ENCODE measurements around the gene C19orf85.

Gene C19orf85

GRCh38 chr19:55489711-55490477 lies 25.3 kb upstream of the C19orf85 start:
- no peak for FAIRE-seq

- FAIRE-seq: no peak
Measured at GRCh38 chr19:55488986-55489710, 24.6 kb upstream of the C19orf85 start.

- FAIRE-seq: no peak
Measured at GRCh38 chr19:55487924-55488687, 23.6 kb upstream of the C19orf85 start, which contains the start of gene SSC5D. SSC5D (plus strand) TSS chr19:55488436; CDS start chr19:55488590, 154 bp downstream.

GRCh38 chr19:55486971-55487923 lies 22.7 kb upstream of the C19orf85 start:
- no peak for FAIRE-seq

- no peak for FAIRE-seq
Measured at GRCh38 chr19:55486043-55486970, 21.8 kb upstream of the C19orf85 start.

GRCh38 chr19:55485439-55486011 lies 21.0 kb upstream of the C19orf85 start:
- FAIRE-seq: no peak

GRCh38 chr19:55484593-55485438 lies 20.3 kb upstream of the C19orf85 start, which contains the start of gene NAT14:
NAT14 (plus strand) TSS chr19:55485188; CDS start chr19:55485709, 521 bp downstream.
- FAIRE-seq: no peak

GRCh38 chr19:55483706-55484592 lies 19.4 kb upstream of the C19orf85 start:
- FAIRE-seq: no peak

- no peak for FAIRE-seq
Measured at GRCh38 chr19:55482967-55483705, 18.6 kb upstream of the C19orf85 start.

- FAIRE-seq: no peak
Measured at GRCh38 chr19:55482156-55482961, 17.8 kb upstream of the C19orf85 start.

- FAIRE-seq: no peak
Measured at GRCh38 chr19:55481794-55482155, 17.2 kb upstream of the C19orf85 start.

GRCh38 chr19:55481148-55481793 lies 16.7 kb upstream of the C19orf85 start:
- FAIRE-seq: no peak

- no peak for FAIRE-seq
Measured at GRCh38 chr19:55479451-55480230, 15.1 kb upstream of the C19orf85 start.

GRCh38 chr19:55479045-55479444 lies 14.5 kb upstream of the C19orf85 start:
- FAIRE-seq: no peak

GRCh38 chr19:55478364-55478763 lies 13.8 kb upstream of the C19orf85 start:
- no peak for FAIRE-seq

Measured in endometrium (tissue), 2 donors.